Measurements from ENCODE around the gene GNG12. TPM values are rescaled to one million over a fixed set of nuclear protein-coding genes. Genes with fewer than 3 reads are reported as not detected.

Gene GNG12
- polyA plus RNA-seq, 1 donor from 2014 or later, result not detected

GRCh38 chr1:67750691-67751054 is 82.6 kb downstream of the GNG12 start:
- H3K9me3 Mint-ChIP-seq, result no peaks in the 10 kb centered on the region
- H3K4me1 Mint-ChIP-seq, result peaks cover 6 to 10% (median 8%) of the 10 kb centered on the region in 3 donors
- H3K36me3 Mint-ChIP-seq, result peaks cover 2% of the 10 kb centered on the region
- H3K27me3 Mint-ChIP-seq, result peaks cover 16% of the 10 kb centered on the region
- H3K27ac Mint-ChIP-seq, result no peak overlapping the region
- no peak overlapping the region for H3K4me3 Mint-ChIP-seq

GRCh38 chr1:67749844-67750690 is 83.2 kb downstream of the GNG12 start:
- Mint-ChIP-seq H3K27ac (no peak overlapping the region), H3K27me3 (peaks cover 18% of the 10 kb centered on the region), H3K4me3 (no peak overlapping the region), H3K9me3 (no peaks in the 10 kb centered on the region), H3K4me1 (peaks cover 3 to 5% (median 3%) of the 10 kb centered on the region in 3 donors), H3K36me3 (peaks cover 2% of the 10 kb centered on the region)

DNA sequence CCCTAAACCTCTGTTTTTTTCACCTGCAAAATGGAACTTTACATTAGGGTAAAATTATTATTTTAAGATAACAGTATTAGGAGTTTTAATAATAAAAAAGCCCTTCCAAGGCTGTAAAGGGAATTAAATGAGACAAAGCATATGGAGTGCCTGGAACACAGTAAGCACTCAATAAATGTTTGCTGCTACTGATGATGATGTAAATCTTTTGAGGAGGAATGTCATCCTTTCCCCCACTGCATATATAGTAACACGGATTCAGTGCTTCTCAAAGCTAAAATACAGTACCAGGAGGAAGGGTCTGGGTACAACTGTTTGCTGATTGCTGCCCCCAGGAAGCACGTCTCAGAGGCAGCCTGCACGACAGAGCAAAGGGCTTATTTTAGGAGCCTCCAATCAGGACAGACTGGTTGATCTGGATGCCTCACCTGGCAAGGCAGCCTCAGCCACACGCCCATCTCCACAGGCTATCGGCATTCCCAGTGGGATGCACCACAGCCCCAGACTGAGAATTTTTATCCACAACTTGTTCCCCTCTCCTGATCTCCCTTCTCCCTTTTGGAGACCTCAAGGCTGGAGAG is 83.9 kb downstream of the GNG12 start:
- H3K36me3 Mint-ChIP-seq, result peaks cover 2% of the 10 kb centered on the region
- no peak overlapping the region for H3K27ac Mint-ChIP-seq
- H3K27me3 Mint-ChIP-seq, result peaks cover 18% of the 10 kb centered on the region
- H3K9me3 Mint-ChIP-seq, result no peaks in the 10 kb centered on the region
- peaks cover 0 to 2% (median 0%) of the 10 kb centered on the region in 3 donors for H3K4me1 Mint-ChIP-seq
- H3K4me3 Mint-ChIP-seq, result no peak overlapping the region

DNA sequence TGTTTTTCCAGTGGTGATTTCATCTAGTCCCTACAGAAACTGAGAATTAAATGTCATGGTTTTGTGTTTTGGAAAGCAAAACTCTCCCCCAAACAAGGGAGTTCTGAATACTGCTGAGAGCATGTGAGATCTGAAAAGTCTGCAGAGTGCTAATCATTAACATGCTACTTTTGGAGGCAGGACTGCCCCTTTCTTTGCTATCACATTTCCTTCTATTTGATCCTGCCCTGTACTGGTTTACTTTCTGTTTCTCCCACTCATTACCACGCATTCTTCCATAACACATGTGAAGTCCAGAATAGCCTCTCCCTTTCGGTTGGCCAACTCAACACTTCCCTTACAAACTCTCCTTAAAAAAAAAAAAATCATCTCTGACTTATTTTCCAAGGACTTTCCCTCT is 84.6 kb downstream of the GNG12 start:
- Mint-ChIP-seq H3K9me3 (no peaks in the 10 kb centered on the region), H3K27me3 (peaks cover 16% of the 10 kb centered on the region), H3K36me3 (peaks cover 2% of the 10 kb centered on the region), H3K4me1 (peaks cover 0 to 2% (median 0%) of the 10 kb centered on the region in 3 donors), H3K27ac (no peak overlapping the region), H3K4me3 (no peak overlapping the region)

DNA sequence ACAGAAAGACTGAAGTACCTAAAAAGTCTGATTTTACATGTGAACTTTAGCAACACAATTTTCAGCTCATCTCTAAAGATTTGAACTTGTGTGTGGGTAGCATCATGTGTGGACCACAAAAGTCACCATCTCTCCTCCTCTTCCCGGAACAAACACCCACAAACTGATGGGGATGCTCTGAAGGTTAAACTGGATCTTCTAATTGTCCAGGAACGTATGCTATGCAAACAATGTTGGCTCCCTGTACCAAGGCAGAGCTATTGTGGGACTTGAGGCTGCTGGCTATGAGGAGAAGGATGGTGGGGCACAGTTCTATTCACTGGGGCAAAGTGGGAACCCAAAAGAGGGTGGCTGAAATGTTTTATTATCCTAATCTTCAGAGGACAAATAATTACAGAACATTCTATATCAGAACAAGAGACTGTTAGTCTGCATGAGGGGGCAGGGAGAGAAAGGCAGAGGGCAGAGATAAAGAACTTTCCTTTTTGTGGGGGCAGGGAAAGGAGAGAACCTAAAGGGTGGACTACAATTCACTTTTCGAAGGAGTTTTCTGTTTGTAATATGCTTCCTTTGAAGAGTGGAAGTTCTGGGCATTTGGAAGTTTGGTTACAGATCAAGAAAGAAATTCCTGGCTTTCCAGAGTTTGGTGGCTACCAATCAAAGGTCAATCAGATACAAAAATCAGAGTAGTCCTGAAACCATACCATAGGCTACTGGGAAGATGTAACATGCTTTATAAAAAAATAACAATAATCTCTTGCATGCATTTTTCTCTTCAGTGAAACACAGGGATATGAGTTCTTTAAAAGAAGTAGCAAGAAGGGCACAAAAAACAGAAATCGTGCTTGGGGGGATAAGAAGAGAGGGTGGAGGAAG is 85.4 kb downstream of the GNG12 start:
- peaks cover 18% of the 10 kb centered on the region for H3K27me3 Mint-ChIP-seq
- H3K9me3 Mint-ChIP-seq, result no peaks in the 10 kb centered on the region
- H3K36me3 Mint-ChIP-seq, result peaks cover 2% of the 10 kb centered on the region
- no peak overlapping the region for H3K4me3 Mint-ChIP-seq
- no peak overlapping the region for H3K27ac Mint-ChIP-seq
- peaks cover 0 to 4% (median 2%) of the 10 kb centered on the region in 3 donors for H3K4me1 Mint-ChIP-seq

DNA sequence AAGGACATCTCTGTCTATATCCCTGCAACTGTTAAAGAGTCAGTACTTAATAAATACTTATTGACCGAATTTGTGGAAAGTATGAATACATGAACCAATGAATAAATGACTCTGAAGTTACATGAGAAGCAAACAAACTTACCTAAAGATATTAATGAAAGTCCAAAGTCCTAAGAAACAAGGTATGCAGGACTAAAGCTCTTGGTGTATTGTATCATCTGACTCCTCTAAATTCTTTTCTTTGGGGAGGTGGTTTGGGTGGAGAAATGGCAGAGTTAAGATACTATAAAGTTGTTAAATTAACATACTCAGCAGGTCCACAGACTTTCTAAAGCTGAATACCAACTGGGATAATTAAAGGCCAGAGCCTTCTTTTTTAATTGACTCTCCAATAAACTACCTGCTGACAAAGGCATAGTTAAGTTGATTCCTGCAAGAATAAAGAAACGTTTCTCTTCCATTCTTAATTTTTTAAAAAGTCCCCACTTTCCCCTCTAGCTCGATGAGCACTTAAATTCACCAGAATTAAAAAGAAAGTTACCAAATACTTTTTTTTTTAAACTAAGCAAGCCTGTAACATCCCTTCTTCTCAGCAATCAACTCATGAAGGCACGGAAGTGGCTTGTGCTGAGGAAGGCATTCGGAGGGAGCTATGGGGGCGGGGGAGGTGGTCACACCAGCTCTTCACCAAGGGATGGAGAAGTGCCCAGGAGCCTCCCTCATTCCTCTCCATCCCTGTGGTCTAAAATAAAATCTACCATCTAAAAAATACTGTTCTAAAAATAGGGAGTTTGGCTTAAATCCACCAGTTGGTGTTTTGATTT is 87.2 kb downstream of the GNG12 start:
- no peaks in the 10 kb centered on the region for H3K9me3 Mint-ChIP-seq
- no peak overlapping the region for H3K27ac Mint-ChIP-seq
- no peak overlapping the region for H3K4me3 Mint-ChIP-seq
- H3K36me3 Mint-ChIP-seq, result peaks cover 2% of the 10 kb centered on the region
- peaks cover 18% of the 10 kb centered on the region for H3K27me3 Mint-ChIP-seq
- peaks cover 0 to 6% (median 2%) of the 10 kb centered on the region in 3 donors for H3K4me1 Mint-ChIP-seq

DNA sequence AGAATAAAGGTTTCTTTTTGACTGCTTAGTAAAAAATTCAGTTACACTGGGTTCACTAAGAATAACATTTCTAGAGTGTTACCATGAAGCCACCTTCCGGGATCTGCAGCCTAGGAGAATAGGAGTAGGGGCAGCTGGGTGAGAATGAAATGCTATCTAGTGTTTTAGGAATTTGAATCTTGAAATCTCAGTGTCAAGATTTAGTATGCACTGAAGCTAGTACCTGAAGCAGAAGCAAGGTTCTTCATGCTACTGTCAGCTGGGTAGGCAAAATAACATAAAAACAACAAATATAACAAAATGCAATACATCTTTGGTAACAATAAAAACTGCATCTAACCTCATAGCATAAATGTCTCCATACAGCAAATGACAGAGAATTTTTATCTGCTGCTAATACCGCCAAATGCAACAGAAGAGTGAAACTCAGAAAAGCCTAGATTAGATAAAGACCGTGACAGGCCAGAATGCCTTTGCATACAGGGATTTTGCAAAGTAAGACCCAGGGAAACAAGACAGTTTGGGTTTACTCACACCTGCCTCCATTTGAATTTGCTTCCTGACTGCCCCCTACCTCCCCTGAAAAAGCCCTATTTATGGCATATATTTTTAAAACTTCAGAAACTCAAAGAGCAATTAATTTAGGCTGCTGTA is 90.1 kb downstream of the GNG12 start:
- Mint-ChIP-seq H3K4me1 (peaks cover 0 to 6% (median 2%) of the 10 kb centered on the region in 3 donors), H3K9me3 (no peaks in the 10 kb centered on the region), H3K36me3 (peaks cover 2% of the 10 kb centered on the region), H3K27me3 (peaks cover 12% of the 10 kb centered on the region), H3K4me3 (no peak overlapping the region), H3K27ac (no peak overlapping the region)

- H3K27me3 Mint-ChIP-seq, result peaks cover 6% of the 10 kb centered on the region
- H3K4me3 Mint-ChIP-seq, result no peak overlapping the region
- H3K27ac Mint-ChIP-seq, result peak overlapping the region in 1 of 3 donors; percentile 9
- H3K4me1 Mint-ChIP-seq, result peaks cover 3 to 6% (median 5%) of the 10 kb centered on the region in 3 donors
- no peaks in the 10 kb centered on the region for H3K9me3 Mint-ChIP-seq
- peaks cover 4% of the 10 kb centered on the region for H3K36me3 Mint-ChIP-seq
Measured at GRCh38 chr1:67741736-67742135, 91.5 kb downstream of the GNG12 start.

DNA sequence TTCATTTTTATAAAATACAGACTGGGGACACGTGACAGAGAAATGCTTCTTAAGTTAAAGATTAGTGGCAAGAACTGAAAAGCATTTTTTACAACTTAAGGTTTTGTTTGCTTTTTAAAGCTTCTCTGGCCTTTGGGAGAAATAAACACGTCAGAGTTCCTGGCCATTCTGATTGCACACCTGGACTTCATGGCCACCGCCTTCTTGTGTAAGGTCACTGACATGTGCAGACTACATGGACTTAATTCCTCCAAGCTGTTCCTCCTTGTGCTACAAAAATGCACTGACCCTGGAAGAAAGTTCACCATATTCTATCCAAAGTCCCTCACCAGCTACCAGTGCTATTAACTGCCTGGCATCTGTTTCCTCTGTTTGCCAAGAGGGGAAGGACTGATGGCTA is 92.1 kb downstream of the GNG12 start:
- no peak overlapping the region for H3K4me3 Mint-ChIP-seq
- no peaks in the 10 kb centered on the region for H3K9me3 Mint-ChIP-seq
- H3K27ac Mint-ChIP-seq, result no peak overlapping the region
- peaks cover 6% of the 10 kb centered on the region for H3K27me3 Mint-ChIP-seq
- H3K4me1 Mint-ChIP-seq, result peaks cover 9 to 12% (median 11%) of the 10 kb centered on the region in 3 donors
- H3K36me3 Mint-ChIP-seq, result peaks cover 1% of the 10 kb centered on the region

GRCh38 chr1:67740543-67740942 is 92.7 kb downstream of the GNG12 start:
- Mint-ChIP-seq H3K9me3 (no peaks in the 10 kb centered on the region), H3K27me3 (peaks cover 6% of the 10 kb centered on the region), H3K27ac (no peak overlapping the region), H3K4me3 (no peak overlapping the region), H3K4me1 (peaks cover 15 to 18% (median 16%) of the 10 kb centered on the region in 3 donors), H3K36me3 (peaks cover 1% of the 10 kb centered on the region)

GRCh38 chr1:67739361-67739760 is 93.9 kb downstream of the GNG12 start:
- H3K27me3 Mint-ChIP-seq, result peaks cover 4% of the 10 kb centered on the region
- no peak overlapping the region for H3K4me3 Mint-ChIP-seq

DNA sequence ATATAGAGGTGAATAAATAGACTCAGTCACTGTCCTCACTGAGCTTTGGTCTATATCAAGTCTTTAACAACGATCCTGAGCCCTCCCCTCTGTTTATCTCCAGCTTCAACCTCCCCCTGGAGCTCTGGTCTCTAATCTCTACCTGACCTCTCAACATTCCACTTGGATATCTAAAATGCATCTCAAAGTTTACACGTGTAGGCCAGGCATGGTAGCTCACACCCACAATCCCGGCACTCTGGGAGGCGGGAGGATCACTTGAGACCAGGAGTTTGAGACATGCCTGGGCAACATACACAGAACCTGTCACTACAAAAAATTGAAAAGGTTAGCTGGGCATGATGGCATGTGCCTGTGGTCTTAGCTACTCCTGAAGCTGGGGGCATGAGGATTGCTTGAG is 94.9 kb downstream of the GNG12 start:
- H3K27ac Mint-ChIP-seq, result peak overlapping the region in 1 of 3 donors; percentile 63
- no peak overlapping the region for H3K4me3 Mint-ChIP-seq
- no peaks in the 10 kb centered on the region for H3K27me3 Mint-ChIP-seq
- peaks cover 26 to 32% (median 31%) of the 10 kb centered on the region in 3 donors for H3K4me1 Mint-ChIP-seq
- peaks cover 1% of the 10 kb centered on the region for H3K36me3 Mint-ChIP-seq
- no peaks in the 10 kb centered on the region for H3K9me3 Mint-ChIP-seq

More at GRCh38 chr1:67739361-67739760, 93.9 kb downstream of the GNG12 start:
- Mint-ChIP-seq H3K4me1 (peaks cover 20 to 22% (median 22%) of the 10 kb centered on the region in 3 donors), H3K9me3 (no peaks in the 10 kb centered on the region), H3K27ac (peak overlapping the region in 1 of 3 donors; percentile 26), H3K36me3 (peaks cover 1% of the 10 kb centered on the region)

GRCh38 chr1:67737875-67738274 is 95.4 kb downstream of the GNG12 start:
- Mint-ChIP-seq H3K4me1 (peaks cover 22 to 35% (median 35%) of the 10 kb centered on the region in 3 donors), H3K27ac (no peak overlapping the region), H3K27me3 (no peaks in the 10 kb centered on the region), H3K9me3 (no peaks in the 10 kb centered on the region), H3K36me3 (peaks cover 1% of the 10 kb centered on the region), H3K4me3 (peak overlapping the region in 1 of 4 donors; percentile 45)

DNA sequence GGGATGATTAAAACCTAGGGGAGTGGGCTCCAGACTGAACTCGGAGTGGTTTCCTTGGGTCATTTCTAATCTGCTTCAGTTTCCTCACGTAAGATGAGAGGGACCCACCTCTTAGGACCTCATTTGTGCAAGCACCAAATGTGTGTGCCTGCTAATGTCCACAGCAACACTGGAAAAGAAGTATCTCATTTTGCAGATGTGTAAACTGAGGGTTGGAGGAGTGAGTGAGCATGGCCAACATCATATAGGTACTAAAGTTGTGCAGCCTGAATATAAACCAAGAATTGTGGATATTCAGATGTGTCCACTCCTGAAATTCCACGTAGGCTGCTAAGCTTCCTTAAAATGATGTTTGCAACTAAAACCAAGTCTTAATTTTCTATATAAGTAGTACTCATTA is 96.5 kb downstream of the GNG12 start:
- peak overlapping the region; percentile 44 to 92 (median 82) for H3K4me3 Mint-ChIP-seq
- no peaks in the 10 kb centered on the region for H3K27me3 Mint-ChIP-seq
- H3K4me1 Mint-ChIP-seq, result peaks cover 21 to 37% (median 35%) of the 10 kb centered on the region in 3 donors
- peaks cover 1% of the 10 kb centered on the region for H3K36me3 Mint-ChIP-seq
- no peaks in the 10 kb centered on the region for H3K9me3 Mint-ChIP-seq
- H3K27ac Mint-ChIP-seq, result peak overlapping the region in 2 of 3 donors; percentile 57 to 95

Measured in IgD-negative memory B cell (primary cell).